ENCODE results near the gene CYP4B1.

DNA sequence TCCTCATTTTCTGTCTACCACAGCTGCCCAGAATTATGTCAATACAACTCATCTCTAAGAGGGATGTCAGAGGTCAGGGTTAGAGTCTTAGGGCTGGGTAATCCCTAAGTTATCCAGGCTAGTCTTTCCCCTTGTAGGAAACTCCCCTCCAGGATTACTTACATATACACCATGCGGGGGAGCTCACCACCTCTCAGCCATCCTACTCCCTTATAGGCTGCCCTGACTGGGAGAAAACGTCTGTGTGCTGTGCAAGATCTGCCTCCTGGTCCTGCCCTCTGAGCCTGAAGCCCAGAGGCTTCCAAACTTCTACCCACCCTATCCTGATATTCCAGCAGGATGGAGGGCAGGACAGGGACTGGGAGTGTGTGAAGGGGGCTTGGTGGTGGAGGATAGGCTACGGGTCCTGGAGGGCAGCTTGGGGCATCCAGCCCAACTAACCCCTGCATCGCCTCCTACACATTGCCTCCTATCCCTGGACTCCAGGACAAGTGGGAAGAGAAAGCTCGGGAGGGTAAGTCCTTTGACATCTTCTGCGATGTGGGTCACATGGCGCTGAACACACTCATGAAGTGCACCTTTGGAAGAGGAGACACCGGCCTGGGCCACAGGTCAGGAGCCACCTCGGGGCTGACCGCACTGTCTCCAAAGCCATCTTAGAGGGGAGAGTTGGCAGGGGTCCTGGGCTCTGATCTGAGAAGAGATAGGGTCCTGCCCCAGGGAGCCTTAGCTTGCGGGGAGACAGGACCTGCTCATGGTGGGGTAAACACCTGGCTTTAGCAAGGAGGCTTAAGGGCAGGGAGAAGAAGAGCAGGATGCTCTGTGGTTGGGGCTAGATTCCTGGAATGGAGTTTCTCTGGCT is 14.4 kb downstream of the CYP4B1 start:
- TF ChIP-seq, protein P1, sequence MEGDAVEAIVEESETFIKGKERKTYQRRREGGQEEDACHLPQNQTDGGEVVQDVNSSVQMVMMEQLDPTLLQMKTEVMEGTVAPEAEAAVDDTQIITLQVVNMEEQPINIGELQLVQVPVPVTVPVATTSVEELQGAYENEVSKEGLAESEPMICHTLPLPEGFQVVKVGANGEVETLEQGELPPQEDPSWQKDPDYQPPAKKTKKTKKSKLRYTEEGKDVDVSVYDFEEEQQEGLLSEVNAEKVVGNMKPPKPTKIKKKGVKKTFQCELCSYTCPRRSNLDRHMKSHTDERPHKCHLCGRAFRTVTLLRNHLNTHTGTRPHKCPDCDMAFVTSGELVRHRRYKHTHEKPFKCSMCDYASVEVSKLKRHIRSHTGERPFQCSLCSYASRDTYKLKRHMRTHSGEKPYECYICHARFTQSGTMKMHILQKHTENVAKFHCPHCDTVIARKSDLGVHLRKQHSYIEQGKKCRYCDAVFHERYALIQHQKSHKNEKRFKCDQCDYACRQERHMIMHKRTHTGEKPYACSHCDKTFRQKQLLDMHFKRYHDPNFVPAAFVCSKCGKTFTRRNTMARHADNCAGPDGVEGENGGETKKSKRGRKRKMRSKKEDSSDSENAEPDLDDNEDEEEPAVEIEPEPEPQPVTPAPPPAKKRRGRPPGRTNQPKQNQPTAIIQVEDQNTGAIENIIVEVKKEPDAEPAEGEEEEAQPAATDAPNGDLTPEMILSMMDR (IDR thresholded peaks at IDR 0.05): no peak
- no peak for TF ChIP-seq POLR2AphosphoS5 (IDR thresholded peaks at IDR 0.05)
